MM.1S (cell line): Measurements from ENCODE around the gene MFRP.

Source experiments
- CTCF ChIP-seq: fragments of 300-600 bp; sonication (generic); IDR thresholded peaks from 2 replicates; pipeline ENCODE4 v1.5.1; 2016; ENCODE audit warnings: antibody characterized with exemption, low read length, mixed read lengths
- EZH2 ChIP-seq: fragments of 300-600 bp; sonication (generic); optimal IDR thresholded peaks from 2 replicates; pipeline ENCODE3; 2017; ENCODE audit warnings: low read depth, mild to moderate bottlenecking, antibody characterized with exemption, low read length, mixed read lengths
- EZH2phosphoT487 ChIP-seq: fragments of 300-600 bp; sonication (generic); IDR thresholded peaks from 2 replicates; pipeline ENCODE4 v1.6.1; 2018; ENCODE audit warnings: antibody characterized with exemption, low read length

GRCh38 chr11:119365071-119365591, 18.6 kb upstream of the MFRP start:
- TF ChIP-seq CTCF (no peak), EZH2 (no peak), EZH2phosphoT487 (no peak)
